Small intestine (tissue), 7 donors: Measurements from ENCODE around the gene LMNA. TPM values are rescaled to one million over a fixed set of nuclear protein-coding genes. Genes with fewer than 3 reads are reported as not detected.
"Not testable (repeated sequence)": the region's sequence is repeated elsewhere in the genome, so short reads cannot be mapped to it uniquely, and the experiment has no call there.

Source experiments
- DNase-seq, 2 donors: peaks; one replicate each; pipeline versions ENCODE4 v3.0.0 to v3.0.0-alpha.2; 2013
- FAIRE-seq: peaks from 2 replicates; lab custom pipeline; 2012; peaks lifted over from hg19 to GRCh38; lab: Jason Lieb, UNC
- H3K27ac ChIP-seq, 3 donors: one replicate each; pipeline ENCODE4 v1.5.1; 2013; ENCODE audit warnings: low read length in 2 of 3, mild to moderate bottlenecking in 2 of 3, control low read depth in 1 of 3, inconsistent platforms in 1 of 3, low read depth in 1 of 3, moderate library complexity in 1 of 3
- H3K27me3 ChIP-seq, 3 donors: one replicate each; pipeline ENCODE4 v1.6.1; 2013; ENCODE audit warnings: low read length in 3 of 3, inconsistent platforms in 1 of 3; ENCODE audit not compliant: control insufficient read depth in 3 of 3, insufficient read depth in 3 of 3
- H3K36me3 ChIP-seq, 3 donors: one replicate each; pipeline ENCODE4 v1.6.1; 2013; ENCODE audit warnings: low read length in 3 of 3, inconsistent platforms in 1 of 3, low read depth in 1 of 3, mild to moderate bottlenecking in 1 of 3, moderate library complexity in 1 of 3; ENCODE audit not compliant: control insufficient read depth in 3 of 3, insufficient read depth in 2 of 3
- H3K4me1 ChIP-seq, 3 donors: one replicate each; pipeline ENCODE4 v1.6.1; 2013; ENCODE audit warnings: low read length in 2 of 3, inconsistent platforms in 1 of 3, low read depth in 1 of 3, mild to moderate bottlenecking in 1 of 3, moderate library complexity in 1 of 3; ENCODE audit not compliant: control insufficient read depth in 3 of 3, insufficient read depth in 2 of 3
- H3K4me3 ChIP-seq, 3 donors: one replicate each; pipeline ENCODE4 v1.5.1; 2013; ENCODE audit warnings: low read length in 3 of 3, control low read depth in 1 of 3, inconsistent platforms in 1 of 3, low read depth in 1 of 3, mild to moderate bottlenecking in 1 of 3, moderate library complexity in 1 of 3
- H3K9me3 ChIP-seq, 2 donors: one replicate each; pipeline ENCODE4 v1.6.1; 2013; ENCODE audit warnings: low read depth in 1 of 2, low read length in 1 of 2; ENCODE audit not compliant: control insufficient read depth in 2 of 2, insufficient read depth in 1 of 2
- WGBS, 3 donors: extraction: QIAGEN DNeasy Blood & Tissue Kit; methylation state at CpG; one replicate each; pipeline ENCODE4 v1.1.7; 2013; 5-methylcytosine and 5-hydroxymethylcytosine counted together
- polyA plus RNA-seq, 4 donors: library from polyadenylated mRNA; stranded (reverse) in 3 of 4; unstranded in 1 of 4; fragments of 200-250 nt in 3 of 4; fragments of 120-200 nt in 1 of 4; gene quantifications; one replicate each; pipeline versions ENCODE4 v1.2.1 to v1.2.3, GENCODE V29; 2013
- donor health status: healthy with polysubstance abuse.
- donor health status: control.
- donor health status: control.
- donor health status: Bipolar disorder and iron deficiency.
- donor health status: healthy.

Gene LMNA
- polyA plus RNA-seq, 4 donors, result 89.7 to 168 (median 105) TPM

- FAIRE-seq (no peak), DNase-seq (peak; percentile 96 to 98)
- Histone ChIP-seq H3K27ac (peak overlapping the region; percentile 91 to 97 (median 95)), H3K4me1 (peaks cover 6 to 92% (median 49%) of the 10 kb centered on the region in 3 donors), H3K27me3 (no peaks in the 10 kb centered on the region), H3K36me3 (peaks cover 0 to 57% (median 0%) of the 10 kb centered on the region in 3 donors), H3K9me3 (no peaks in the 10 kb centered on the region), H3K4me3 (no peak overlapping the region)
- WGBS, 3 donors, result 7 to 24% (median 20%) methylated on average over 14 of the region's 14 CpGs
Measured at GRCh38 chr1:156123356-156124196, 9.1 kb downstream of the LMNA start.

GRCh38 chr1:156124557-156125483, 10.3 kb downstream of the LMNA start:
- FAIRE-seq (no peak), DNase-seq (peak in 1 of 2 donors; percentile 88)
- Histone ChIP-seq H3K9me3 (no peaks in the 10 kb centered on the region), H3K4me3 (no peak overlapping the region), H3K27me3 (no peaks in the 10 kb centered on the region), H3K36me3 (peaks cover 0 to 57% (median 0%) of the 10 kb centered on the region in 3 donors), H3K4me1 (peaks cover 4 to 96% (median 46%) of the 10 kb centered on the region in 3 donors), H3K27ac (peak overlapping the region; percentile 63 to 96 (median 78))
- WGBS, 3 donors, result 53 to 57% (median 57%) methylated on average over 17 of the region's 17 CpGs

- not testable (repeated sequence) for H3K4me3 ChIP-seq, FAIRE-seq, H3K27me3 ChIP-seq, H3K9me3 ChIP-seq, DNase-seq
- H3K4me1 ChIP-seq, result peaks cover 4 to 96% (median 43%) of the 10 kb centered on the region in 3 donors
- WGBS, 3 donors, result 85 to 92% (median 87%) methylated on average over 10 of the region's 10 CpGs
- peak overlapping the region in 2 of 3 donors; percentile 78 to 96 for H3K27ac ChIP-seq
- peaks cover 0 to 54% (median under 1%) of the 10 kb centered on the region in 3 donors for H3K36me3 ChIP-seq
Measured at GRCh38 chr1:156125544-156125943, 11.0 kb downstream of the LMNA start.

GRCh38 chr1:156126043-156126629, 11.6 kb downstream of the LMNA start:
- WGBS, 3 donors, result 25 to 41% (median 38%) methylated on average over 10 to 11 of the region's 11 CpGs
- FAIRE-seq, result no peak

GRCh38 chr1:156126630-156127534, 12.4 kb downstream of the LMNA start:
- DNase-seq, result peak; percentile 13 to 57
- H3K4me3 ChIP-seq, result no peak overlapping the region

More at GRCh38 chr1:156126043-156126629, 11.6 kb downstream of the LMNA start:
- peak in 1 of 2 donors; percentile 45 for DNase-seq
- Histone ChIP-seq H3K9me3 (no peaks in the 10 kb centered on the region), H3K27me3 (no peaks in the 10 kb centered on the region), H3K36me3 (peaks cover 0 to 54% (median 3%) of the 10 kb centered on the region in 3 donors), H3K4me3 (no peak overlapping the region), H3K27ac (peak overlapping the region; percentile 45 to 96 (median 78)), H3K4me1 (peaks cover 4 to 93% (median 38%) of the 10 kb centered on the region in 3 donors)

GRCh38 chr1:156128308-156128653, 13.8 kb downstream of the LMNA start:
- WGBS, 3 donors, result 61 to 80% (median 72%) methylated on average over 2 of the region's 2 CpGs
- Histone ChIP-seq H3K4me3 (no peak overlapping the region), H3K4me1 (peaks cover 3 to 71% (median 23%) of the 10 kb centered on the region in 3 donors), H3K36me3 (peaks cover 3 to 62% (median 6%) of the 10 kb centered on the region in 3 donors), H3K9me3 (no peaks in the 10 kb centered on the region), H3K27ac (peak overlapping the region; percentile 44 to 81 (median 78)), H3K27me3 (no peaks in the 10 kb centered on the region)
- FAIRE-seq (no peak), DNase-seq (no peak)

More at GRCh38 chr1:156126630-156127534, 12.4 kb downstream of the LMNA start:
- no peak for FAIRE-seq
- H3K36me3 ChIP-seq, result peaks cover 3 to 54% (median 3%) of the 10 kb centered on the region in 3 donors
- 32 to 49% (median 38%) methylated on average over 15 of the region's 15 CpGs for WGBS, 3 donors
- peaks cover 3 to 85% (median 33%) of the 10 kb centered on the region in 3 donors for H3K4me1 ChIP-seq
- no peaks in the 10 kb centered on the region for H3K9me3 ChIP-seq
- H3K27me3 ChIP-seq, result no peaks in the 10 kb centered on the region
- H3K27ac ChIP-seq, result peak overlapping the region; percentile 57 to 96 (median 78)
